ENCODE data around the gene GALNT2. TPM values are rescaled to one million over a fixed set of nuclear protein-coding genes. Genes with fewer than 3 reads are reported as not detected.

GALNT2 gene
- total and polyA plus RNA-seq, 2 experiments from 2014 or later, result 17.8 to 48.3 TPM

DNA sequence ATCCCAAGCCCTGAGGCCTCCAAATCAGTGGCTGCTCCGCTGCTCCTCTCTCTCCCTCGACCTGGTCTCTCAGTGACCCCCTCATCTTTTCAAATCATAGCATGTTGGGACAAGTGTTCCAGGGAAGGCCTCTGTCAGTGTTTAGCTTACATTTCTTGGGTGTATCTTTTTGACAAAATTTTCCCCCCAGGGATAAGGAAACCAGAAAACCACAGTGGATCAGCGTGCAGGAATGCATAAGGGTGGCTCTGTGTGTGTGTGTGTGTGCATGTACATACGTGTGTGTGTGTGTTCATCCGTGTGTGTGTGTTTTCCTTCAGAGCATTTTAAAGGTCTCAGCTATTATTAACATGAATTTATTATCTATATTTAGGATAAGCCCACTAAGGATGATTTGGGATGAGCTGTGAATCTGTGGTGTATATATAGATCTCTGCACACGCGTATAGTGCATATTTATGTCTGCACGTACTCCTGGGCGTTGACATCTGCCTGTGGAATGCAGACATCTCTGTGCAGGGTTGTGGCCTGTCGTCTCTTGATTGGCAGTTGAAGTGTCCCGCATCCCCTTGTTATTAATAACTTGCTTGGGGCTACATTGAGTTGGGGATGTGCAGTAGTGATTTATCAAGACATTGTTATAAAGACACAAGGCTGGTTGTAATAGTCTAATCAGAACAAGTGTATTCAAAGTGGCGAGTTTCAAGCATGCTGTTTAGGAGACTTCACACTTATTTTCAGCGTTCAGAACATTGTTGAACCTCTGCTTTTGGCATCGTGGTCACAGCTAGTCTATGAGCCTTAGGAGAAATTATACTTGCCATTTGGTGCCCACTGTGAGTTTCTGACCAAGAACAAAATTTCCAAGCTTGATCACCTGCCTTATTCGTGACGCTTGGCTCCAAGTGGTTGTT lies 55.6 kb downstream of the GALNT2 start:
- Histone ChIP-seq H3K4me2 (no peak overlapping the region), H3K27ac (ENCODE audit: low read depth) (no peak overlapping the region)

More for the DNA sequence above, 55.6 kb downstream of the GALNT2 start:
- DNase-seq (ENCODE audit: low spot score) (no peak), ATAC-seq (no peak)
- Histone ChIP-seq H3K36me3 (ENCODE audit: insufficient read depth) (no peaks in the 10 kb centered on the region), H3K79me2 (replicated peaks; ENCODE audit: insufficient read depth) (peaks cover 78% of the 10 kb centered on the region), H4K20me1 (replicated peaks; ENCODE audit: insufficient read depth) (peaks cover 3% of the 10 kb centered on the region), H3K27me3 (ENCODE audit: insufficient read depth) (no peaks in the 10 kb centered on the region), H3K4me3 (no peak overlapping the region), H3K4me1 (ENCODE audit: insufficient read depth) (peaks cover 23% of the 10 kb centered on the region; the same call in 1 of the 2 replicates), H2AFZ (no peak overlapping the region), H3K9me2 (ENCODE audit: insufficient read depth) (no peaks in the 10 kb centered on the region), H3F3A (replicated peaks; ENCODE audit: low read depth) (no peaks in the 10 kb centered on the region)
- TF ChIP-seq, protein P1, sequence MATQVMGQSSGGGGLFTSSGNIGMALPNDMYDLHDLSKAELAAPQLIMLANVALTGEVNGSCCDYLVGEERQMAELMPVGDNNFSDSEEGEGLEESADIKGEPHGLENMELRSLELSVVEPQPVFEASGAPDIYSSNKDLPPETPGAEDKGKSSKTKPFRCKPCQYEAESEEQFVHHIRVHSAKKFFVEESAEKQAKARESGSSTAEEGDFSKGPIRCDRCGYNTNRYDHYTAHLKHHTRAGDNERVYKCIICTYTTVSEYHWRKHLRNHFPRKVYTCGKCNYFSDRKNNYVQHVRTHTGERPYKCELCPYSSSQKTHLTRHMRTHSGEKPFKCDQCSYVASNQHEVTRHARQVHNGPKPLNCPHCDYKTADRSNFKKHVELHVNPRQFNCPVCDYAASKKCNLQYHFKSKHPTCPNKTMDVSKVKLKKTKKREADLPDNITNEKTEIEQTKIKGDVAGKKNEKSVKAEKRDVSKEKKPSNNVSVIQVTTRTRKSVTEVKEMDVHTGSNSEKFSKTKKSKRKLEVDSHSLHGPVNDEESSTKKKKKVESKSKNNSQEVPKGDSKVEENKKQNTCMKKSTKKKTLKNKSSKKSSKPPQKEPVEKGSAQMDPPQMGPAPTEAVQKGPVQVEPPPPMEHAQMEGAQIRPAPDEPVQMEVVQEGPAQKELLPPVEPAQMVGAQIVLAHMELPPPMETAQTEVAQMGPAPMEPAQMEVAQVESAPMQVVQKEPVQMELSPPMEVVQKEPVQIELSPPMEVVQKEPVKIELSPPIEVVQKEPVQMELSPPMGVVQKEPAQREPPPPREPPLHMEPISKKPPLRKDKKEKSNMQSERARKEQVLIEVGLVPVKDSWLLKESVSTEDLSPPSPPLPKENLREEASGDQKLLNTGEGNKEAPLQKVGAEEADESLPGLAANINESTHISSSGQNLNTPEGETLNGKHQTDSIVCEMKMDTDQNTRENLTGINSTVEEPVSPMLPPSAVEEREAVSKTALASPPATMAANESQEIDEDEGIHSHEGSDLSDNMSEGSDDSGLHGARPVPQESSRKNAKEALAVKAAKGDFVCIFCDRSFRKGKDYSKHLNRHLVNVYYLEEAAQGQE (IDR thresholded peaks at IDR 0.05; ENCODE audit: unreplicated experiment), result no peak
- TF ChIP-seq NANOG (IDR thresholded peaks at IDR 0.05; ENCODE audit: borderline replicate concordance), result no peak
- no peak for TF ChIP-seq ZNF114 (CRISPR knock-in tag; IDR thresholded peaks at IDR 0.05)
- TF ChIP-seq, protein P2, sequence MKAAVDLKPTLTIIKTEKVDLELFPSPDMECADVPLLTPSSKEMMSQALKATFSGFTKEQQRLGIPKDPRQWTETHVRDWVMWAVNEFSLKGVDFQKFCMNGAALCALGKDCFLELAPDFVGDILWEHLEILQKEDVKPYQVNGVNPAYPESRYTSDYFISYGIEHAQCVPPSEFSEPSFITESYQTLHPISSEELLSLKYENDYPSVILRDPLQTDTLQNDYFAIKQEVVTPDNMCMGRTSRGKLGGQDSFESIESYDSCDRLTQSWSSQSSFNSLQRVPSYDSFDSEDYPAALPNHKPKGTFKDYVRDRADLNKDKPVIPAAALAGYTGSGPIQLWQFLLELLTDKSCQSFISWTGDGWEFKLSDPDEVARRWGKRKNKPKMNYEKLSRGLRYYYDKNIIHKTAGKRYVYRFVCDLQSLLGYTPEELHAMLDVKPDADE (IDR thresholded peaks at IDR 0.05), result no peak
- no peak for TF ChIP-seq EZH2 (IDR thresholded peaks at IDR 0.05; ENCODE audit: low read depth, unreplicated experiment)
- TF ChIP-seq JUNB (IDR thresholded peaks at IDR 0.05; ENCODE audit: unreplicated experiment), result no peak
- TF ChIP-seq EZH2phosphoT487 (IDR thresholded peaks at IDR 0.05; ENCODE audit: unreplicated experiment), result no peak
- Mint-ChIP-seq H3K4me1 (peaks cover 58% of the 10 kb centered on the region), H3K4me3 (no peak overlapping the region), H3K9me3 (no peaks in the 10 kb centered on the region), H3K27ac (peak overlapping the region; percentile 59), H3K27me3 (ENCODE audit: insufficient read depth, low read depth, poor library complexity) (peaks cover 10% of the 10 kb centered on the region), H3K36me3 (ENCODE audit: low read depth) (no peaks in the 10 kb centered on the region; the same call in 2 of the 3 replicates)

Data from GM23338 (cell line).